ENCODE measurements around the gene JPH2.

GRCh38 chr20:44085616-44086434 is 101.2 kb downstream of the JPH2 start:
- no peak for TF ChIP-seq CTCF (IDR thresholded peaks at IDR 0.05)
- no peak for TF ChIP-seq EP300 (IDR thresholded peaks at IDR 0.05)
